Activated naive CD4-positive, alpha-beta T cell treated with anti-CD3 and anti-CD28 coated beads, Interleukin-2, amount 50 U/mL, for 72 hours (primary cell): ENCODE data around the gene TVP23A. TPM values are rescaled to one million over a fixed set of nuclear protein-coding genes. Genes with fewer than 3 reads are reported as not detected.
"Not testable (repeated sequence)": the region's sequence is repeated elsewhere in the genome, so short reads cannot be mapped to it uniquely, and the experiment has no call there.

Experiments used
- ATAC-seq, 2 donors: fragments of 150-1000 bp; cut with Tn5 transposase; 2 replicates each; pipeline ENCODE4 v1.10.0; 2021; ENCODE audit warnings: mild to moderate bottlenecking in 2 of 2, moderate library complexity in 2 of 2
- DNase-seq, 2 donors: peaks; one replicate each; pipeline ENCODE4 v3.0.0; 2021 to 2022; ENCODE audit warnings: low spot score in 2 of 2
- H3K27ac Mint-ChIP-seq, 2 donors: one replicate each; pipeline ENCODE4 v1.8.0; 2022; ENCODE audit warnings: mild to moderate bottlenecking in 2 of 2, mixed read lengths in 2 of 2
- H3K36me3 Mint-ChIP-seq, 2 donors: one replicate each; pipeline ENCODE4 v1.8.0; 2022; ENCODE audit warnings: mixed read lengths in 2 of 2
- H3K9me3 Mint-ChIP-seq, 2 donors: one replicate each; pipeline ENCODE4 v1.8.0; 2022; ENCODE audit warnings: mixed read lengths in 2 of 2
- total RNA-seq, 2 donors: library from RNA; stranded (reverse); gene quantifications; one replicate each; pipeline ENCODE4 v1.2.3, GENCODE V29; 2022

Gene TVP23A
- total RNA-seq, 2 donors from 2014 or later: not detected

DNA sequence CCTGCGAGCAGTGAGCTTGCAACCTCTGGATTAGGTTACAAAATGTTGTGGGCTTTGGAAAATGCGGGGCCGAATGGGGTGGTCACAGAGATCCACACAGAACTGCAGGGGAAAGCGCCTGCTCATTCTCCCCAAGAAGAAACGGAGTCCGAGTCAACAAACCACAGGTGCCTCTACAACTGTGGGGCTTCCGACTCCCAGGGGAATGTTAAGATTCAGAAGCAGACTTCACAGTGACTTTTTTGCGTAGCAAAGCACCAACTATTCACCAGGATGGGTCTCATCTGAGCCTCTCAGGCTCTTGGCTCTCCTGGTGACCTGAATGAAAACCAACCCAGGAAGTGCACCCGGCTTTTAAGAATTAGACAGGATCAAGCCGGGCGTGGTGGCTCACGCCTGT lies 41.2 kb downstream of the TVP23A start:
- ATAC-seq (no peak), DNase-seq (no peak)

DNA sequence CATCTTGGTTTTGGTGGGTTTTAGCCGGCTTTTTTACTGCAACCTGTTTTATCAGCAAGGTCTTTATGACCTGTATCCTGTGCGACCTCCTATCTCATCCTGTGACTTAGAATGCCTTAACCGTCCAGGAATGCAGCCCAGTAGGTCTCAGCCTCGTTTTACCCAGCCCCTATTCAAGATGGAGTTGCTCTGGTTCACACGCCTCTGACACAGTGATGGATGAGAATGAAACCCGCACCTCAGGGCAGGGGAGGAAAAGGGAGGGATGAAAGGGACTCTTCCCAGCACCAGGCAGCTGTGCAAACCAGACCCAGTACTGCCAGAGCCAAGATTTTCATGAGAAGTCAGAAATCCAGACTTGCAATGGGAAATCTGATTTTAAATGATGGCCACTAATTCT lies 41.7 kb downstream of the TVP23A start:
- DNase-seq, ATAC-seq, H3K9me3 Mint-ChIP-seq, H3K27ac Mint-ChIP-seq, H3K36me3 Mint-ChIP-seq: not testable (repeated sequence)

More for the DNA sequence above, 41.2 kb downstream of the TVP23A start:
- Mint-ChIP-seq H3K27ac (no peak overlapping the region), H3K36me3 (no peaks in the 10 kb centered on the region), H3K9me3 (no peaks in the 10 kb centered on the region)

DNA sequence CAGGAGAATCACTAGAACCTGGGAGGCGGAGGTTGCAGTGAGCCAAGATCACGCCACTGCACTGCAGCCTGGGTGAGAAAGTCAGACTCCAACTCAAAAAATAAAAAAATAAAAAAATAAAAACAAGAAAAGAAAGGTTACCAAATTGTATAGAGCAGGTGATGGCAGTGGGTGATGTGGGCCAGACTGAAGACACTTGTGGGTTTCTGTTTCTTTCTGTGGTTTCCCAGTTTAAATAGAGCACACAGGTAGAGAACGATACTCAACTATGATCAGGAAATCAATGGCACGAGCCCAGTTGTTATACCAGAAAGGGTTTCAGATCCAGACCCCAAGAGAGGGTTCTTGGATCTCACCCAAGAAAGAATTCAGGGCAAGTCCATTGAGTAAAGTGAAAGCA lies 42.3 kb downstream of the TVP23A start:
- ATAC-seq (peak; percentile 60 to 93), DNase-seq (peak in 1 of 2 donors; percentile 9)
- Mint-ChIP-seq H3K27ac (no peak overlapping the region), H3K36me3 (no peaks in the 10 kb centered on the region), H3K9me3 (no peaks in the 10 kb centered on the region)

DNA sequence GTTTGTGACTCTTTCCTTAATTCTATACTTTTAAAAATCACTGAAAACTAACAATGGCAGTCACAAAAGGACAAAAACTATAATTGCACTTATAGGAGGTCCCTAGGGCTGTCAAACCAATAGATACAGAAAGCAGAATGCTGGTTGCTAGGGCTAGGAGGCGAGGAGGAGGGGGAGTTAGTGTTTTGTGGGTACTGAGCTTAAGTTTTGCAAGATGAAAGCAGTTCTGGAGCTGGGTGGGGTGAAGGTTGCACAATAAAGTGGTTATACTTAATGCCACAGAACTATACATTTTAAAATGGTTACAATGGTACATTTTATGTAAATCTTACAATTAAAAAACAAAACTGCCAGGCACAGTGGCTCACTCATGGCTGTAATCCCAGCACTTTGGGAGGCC lies 47.7 kb downstream of the TVP23A start:
- Mint-ChIP-seq H3K27ac (no peak overlapping the region), H3K36me3 (peaks cover 0 to 5% of the 10 kb centered on the region in 2 donors), H3K9me3 (no peaks in the 10 kb centered on the region)
- ATAC-seq (no peak), DNase-seq (no peak)

DNA sequence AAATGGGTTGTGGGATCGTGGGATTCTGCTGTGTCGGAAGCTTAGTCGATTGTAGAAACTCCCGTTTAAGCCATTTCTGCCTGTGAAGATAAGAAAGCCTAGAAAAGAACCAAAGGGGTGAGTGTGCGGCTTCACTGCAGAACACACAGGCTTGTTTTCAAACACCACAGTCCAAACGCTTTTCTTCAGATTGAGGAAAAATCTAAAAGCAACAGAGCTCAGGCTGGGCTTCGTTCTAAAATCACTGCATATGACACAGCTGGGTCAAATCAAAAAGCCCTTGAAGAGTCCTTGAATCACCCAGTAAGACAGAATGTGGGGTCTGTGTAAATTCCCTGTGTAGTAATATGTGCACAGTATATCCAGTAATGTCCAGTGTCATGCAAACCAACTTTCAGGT lies 49.2 kb downstream of the TVP23A start:
- H3K27ac Mint-ChIP-seq: no peak overlapping the region
- ATAC-seq (no peak), DNase-seq (no peak)
- peaks cover 0 to 5% of the 10 kb centered on the region in 2 donors for H3K36me3 Mint-ChIP-seq
- no peaks in the 10 kb centered on the region for H3K9me3 Mint-ChIP-seq

DNA sequence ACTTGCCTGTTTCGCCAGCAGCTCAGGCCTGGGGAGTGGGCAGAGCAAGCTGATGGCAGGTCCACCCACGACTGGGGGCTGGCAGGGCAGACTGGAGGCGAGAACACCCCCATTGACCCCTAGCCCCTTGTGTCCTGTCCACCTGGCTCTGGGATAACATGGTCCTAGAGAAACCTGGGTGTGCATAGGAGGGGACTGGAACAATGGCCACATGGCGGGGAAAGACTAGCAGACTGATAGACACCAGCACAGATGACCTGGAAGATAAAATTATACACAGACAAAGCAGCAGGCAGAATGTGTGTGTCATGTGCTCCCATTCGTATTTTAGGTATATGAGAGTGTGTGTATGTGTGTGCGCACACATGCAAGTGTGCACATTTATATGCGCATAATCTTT lies 51.5 kb downstream of the TVP23A start:
- Mint-ChIP-seq H3K9me3 (no peaks in the 10 kb centered on the region), H3K36me3 (peaks cover 12 to 21% of the 10 kb centered on the region in 2 donors), H3K27ac (no peak overlapping the region)
- DNase-seq: no peak
- ATAC-seq: no peak

DNA sequence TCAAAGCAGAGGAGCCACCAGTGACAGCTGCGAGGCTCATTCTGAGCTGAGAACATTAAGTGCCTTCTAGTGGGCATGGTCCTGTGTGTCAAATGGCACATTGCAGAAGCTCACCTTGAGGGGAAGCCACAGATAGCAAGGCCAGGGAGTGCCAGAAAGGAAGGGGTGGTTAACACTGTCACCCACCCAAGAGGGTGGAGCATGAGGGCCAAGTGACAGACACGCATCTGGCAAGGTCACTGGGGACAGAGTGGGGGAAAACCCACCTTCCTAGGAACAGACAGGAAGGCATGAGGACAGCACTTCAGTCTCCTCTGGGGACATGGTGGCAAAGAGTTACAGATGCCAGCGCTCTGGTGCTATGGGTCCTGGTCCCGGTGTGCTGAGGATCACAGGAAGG lies 52.8 kb downstream of the TVP23A start:
- peaks cover 18 to 27% of the 10 kb centered on the region in 2 donors for H3K36me3 Mint-ChIP-seq
- H3K27ac Mint-ChIP-seq: no peak overlapping the region
- DNase-seq: no peak
- H3K9me3 Mint-ChIP-seq: no peaks in the 10 kb centered on the region
- ATAC-seq: peak in 1 of 2 donors; percentile 67

DNA sequence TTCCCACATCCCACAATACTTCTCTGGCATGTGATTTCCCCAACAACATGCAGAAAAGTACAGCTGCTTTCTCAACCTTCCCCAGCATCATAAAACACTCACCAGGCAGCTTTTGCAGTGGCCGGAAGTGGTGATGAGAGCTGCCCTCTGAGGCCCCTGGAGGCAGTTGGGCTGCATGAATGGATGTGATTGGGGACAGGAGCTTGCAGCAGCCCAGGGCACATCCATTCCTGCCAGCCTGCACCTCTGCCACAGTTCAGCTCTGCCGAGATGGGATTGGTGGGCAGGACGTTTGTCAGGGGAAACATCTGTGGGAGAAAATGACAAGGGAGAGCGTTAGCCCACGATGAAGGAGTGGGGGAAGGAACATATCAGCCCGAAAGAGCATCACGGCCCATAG lies 55.1 kb downstream of the TVP23A start:
- Mint-ChIP-seq H3K27ac (no peak overlapping the region), H3K9me3 (no peaks in the 10 kb centered on the region), H3K36me3 (peaks cover 21 to 38% of the 10 kb centered on the region in 2 donors)
- ATAC-seq (no peak), DNase-seq (no peak)

DNA sequence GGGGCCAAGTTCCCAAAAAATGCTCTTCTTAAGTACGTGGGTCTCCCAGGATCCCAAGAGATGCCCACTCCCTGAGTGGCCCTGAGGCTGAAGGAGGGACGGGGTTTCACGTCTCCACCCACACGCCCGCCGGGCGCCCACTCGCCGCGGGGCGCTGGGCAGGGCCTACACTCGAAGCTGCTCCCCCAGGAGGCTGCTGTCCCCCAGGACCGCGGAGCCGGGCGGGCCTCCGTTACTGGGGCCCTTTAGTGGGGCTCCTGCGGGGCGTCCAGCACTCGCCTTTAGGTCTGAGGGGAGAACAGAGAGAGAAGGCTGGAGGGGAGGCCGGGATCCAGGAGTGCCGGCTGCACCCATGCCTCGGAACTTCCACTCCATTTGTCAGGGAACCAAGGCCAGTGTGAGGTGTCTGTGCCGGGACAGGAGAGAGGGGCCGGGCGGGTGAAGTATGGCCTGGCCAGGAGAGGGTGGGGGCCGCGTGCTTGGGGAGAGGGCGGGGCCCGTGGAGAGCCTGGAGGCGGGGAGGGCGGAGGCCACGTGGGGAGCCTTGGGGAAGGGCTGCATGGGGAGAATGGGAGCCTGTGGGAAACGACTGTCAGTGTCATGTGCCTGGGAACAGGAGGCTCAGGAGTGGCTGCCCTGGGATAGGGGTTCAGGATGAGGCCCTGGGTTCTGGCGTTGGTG lies 56.1 kb downstream of the TVP23A start:
- DNase-seq (no peak), ATAC-seq (no peak)
- H3K27ac Mint-ChIP-seq: no peak overlapping the region
- H3K9me3 Mint-ChIP-seq: no peaks in the 10 kb centered on the region
- peaks cover 25 to 38% of the 10 kb centered on the region in 2 donors for H3K36me3 Mint-ChIP-seq

DNA sequence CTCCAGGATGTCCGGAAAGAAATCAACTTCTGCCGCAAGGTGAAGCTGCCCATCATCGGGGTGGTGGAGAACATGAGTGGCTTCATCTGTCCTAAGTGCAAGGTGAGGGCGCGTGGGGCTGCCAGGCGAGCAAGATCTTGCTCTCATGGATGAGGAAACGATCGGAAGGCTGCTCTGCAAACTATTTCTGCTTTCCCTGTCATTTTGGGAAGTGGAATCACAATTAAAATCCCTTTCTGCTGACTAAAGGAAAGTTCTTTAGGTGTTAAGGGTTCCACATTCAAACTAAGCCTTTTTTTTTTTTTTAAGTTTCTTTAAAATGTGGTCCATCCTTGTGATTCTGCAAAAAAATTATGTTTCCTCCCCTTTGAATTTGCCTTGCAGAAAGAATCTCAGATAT lies 57.2 kb downstream of the TVP23A start:
- Mint-ChIP-seq H3K36me3 (peaks cover 27 to 36% of the 10 kb centered on the region in 2 donors), H3K9me3 (no peaks in the 10 kb centered on the region), H3K27ac (no peak overlapping the region)
- no peak for DNase-seq
- no peak for ATAC-seq

DNA sequence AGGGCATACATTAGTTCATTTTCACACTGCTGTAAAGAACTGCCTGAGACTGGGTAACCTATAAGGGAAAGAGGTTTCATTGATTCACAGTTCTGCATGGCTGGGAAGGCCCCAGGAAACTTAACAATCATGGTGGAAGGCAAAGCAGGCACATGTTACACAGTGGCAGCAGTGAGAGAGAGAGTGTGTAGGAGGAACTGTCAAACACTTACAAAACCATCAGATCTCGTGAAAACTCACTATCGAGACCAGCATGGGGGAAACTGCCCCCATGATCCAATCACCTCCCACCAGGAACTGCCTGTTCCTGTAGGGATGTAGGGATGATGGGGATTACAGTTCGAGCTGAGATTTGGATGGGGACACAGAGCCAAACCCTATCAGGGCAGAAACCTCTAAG lies 57.7 kb downstream of the TVP23A start:
- Mint-ChIP-seq H3K9me3 (no peaks in the 10 kb centered on the region), H3K36me3 (peaks cover 27 to 33% of the 10 kb centered on the region in 2 donors), H3K27ac (peak overlapping the region in 1 of 2 donors; percentile 3)
- DNase-seq (no peak), ATAC-seq (no peak)

DNA sequence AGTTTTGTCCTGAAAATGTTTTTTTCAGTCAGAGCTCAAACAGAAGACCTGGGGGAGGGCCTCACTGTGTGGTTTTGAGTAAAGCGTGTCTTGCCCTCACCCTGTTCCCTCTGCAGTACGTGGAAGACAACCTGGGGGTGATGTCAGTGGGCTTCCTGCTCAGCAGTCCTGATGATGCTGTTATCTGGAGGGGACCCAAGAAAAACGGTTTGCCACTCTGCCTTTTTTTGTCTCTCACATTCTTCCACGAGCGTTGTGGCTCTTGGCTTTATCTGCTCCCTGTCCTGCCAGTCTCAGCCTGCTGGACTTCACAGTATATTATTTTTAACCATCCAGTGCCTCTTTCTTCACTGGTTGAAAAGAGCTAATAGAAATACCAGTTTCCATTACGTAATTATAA lies 62.0 kb downstream of the TVP23A start:
- ATAC-seq (no peak), DNase-seq (no peak)
- Mint-ChIP-seq H3K36me3 (peaks cover 15 to 17% of the 10 kb centered on the region in 2 donors), H3K27ac (no peak overlapping the region), H3K9me3 (no peaks in the 10 kb centered on the region)

DNA sequence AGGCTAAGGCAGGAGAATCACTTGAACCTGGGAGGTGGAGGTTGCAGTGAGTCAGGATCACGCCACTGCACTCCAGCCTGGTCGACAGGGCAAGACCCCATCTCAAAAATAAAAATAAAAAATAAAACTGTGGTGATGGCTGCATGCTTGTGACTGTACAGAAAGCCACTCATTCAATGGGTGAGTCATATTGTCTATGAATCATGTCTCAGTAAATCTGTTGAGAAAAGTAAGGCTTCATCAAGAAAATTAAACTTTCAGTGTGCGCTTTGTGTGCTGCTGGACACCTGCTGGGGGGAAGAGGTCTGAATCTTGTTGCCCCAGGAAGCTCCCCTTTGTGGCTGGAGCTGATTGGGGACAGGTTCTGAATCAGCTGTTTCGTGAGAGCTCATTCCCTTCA lies 63.7 kb downstream of the TVP23A start:
- ATAC-seq (peak; percentile 72 to 74), DNase-seq (peak in 1 of 2 donors; percentile 22)
- Mint-ChIP-seq H3K9me3 (no peaks in the 10 kb centered on the region), H3K36me3 (peaks cover 6 to 7% of the 10 kb centered on the region in 2 donors), H3K27ac (peak overlapping the region in 1 of 2 donors; percentile 88)

DNA sequence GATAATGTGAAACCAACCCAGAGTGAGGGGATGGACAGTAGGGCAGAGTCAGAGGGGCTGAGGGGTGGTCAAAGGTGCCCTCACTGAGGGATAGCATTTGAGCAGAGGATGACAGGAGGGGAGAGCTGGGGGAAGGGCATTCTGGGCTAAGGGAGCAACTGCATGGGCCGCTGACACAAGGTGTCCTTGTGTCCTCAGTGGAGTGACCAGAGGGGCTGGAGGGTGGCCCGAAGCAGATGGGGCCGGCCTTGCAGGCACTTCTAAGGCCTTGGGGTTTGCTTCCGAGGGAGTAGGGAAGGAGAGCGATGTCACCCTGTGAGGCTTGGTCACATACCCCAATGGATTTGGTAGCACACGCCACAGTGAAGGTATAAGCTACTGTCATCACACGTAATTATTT lies 64.9 kb downstream of the TVP23A start:
- no peak for DNase-seq
- no peak for ATAC-seq
- Mint-ChIP-seq H3K9me3 (no peaks in the 10 kb centered on the region), H3K27ac (peak overlapping the region in 1 of 2 donors; percentile 77), H3K36me3 (peaks cover 6 to 7% of the 10 kb centered on the region in 2 donors)

DNA sequence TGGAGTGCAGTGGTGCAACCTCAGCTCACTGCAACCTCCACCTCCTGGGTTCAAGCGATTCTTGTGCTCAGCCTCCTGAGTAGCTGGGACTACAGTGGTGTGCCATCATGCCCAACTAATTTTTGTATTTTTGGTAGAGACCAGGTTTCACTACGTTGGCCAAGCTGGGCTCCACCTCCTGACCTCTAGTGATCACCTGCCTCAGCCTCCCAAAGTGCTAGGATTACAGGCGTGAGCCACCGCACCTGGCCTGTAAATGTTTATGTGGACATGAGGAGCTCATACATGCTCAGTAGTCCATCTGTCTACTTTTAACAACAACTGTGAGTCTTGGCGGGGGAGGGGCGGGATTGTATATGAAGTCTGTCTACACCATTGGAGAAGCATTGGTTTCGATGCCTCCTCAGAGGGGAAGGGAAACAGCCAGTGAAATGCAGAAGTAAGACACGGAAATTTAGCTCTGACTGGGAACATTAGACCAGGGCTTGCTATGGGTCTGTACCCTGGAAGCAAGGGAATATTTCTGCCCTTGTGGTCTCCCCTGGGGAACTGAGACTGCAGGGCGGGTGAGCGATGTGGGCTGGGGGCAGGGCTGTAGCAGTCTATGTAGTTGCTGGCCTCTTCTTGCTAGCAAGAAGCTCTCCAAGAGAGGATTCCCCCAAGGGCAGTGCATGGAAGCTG lies 65.6 kb downstream of the TVP23A start:
- ATAC-seq (no peak), DNase-seq (no peak)
- Mint-ChIP-seq H3K9me3 (no peaks in the 10 kb centered on the region), H3K27ac (no peak overlapping the region), H3K36me3 (peaks cover 6% of the 10 kb centered on the region in 2 donors)

DNA sequence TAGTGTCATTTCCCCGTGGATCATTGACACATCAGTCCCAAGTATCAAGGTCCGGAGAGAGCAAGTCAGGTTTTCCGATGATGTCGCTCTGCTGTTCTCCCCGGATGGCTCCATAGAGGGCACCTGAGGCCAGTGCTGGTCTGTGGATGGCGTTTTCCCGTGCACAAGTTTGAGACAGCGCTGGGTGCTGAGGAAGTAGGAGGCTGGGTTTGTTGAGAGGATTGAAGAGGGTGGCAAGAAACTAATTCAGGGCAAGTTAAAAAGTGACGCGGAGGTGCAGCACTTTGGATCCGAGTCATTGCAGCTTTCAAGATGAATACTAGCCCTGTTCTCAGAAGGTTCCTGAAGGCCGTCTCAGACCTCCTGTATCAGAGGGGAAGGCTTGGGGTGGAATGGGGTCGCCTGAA lies 67.3 kb downstream of the TVP23A start:
- no peaks in the 10 kb centered on the region for H3K9me3 Mint-ChIP-seq
- ATAC-seq (peak; percentile 72 to 82), DNase-seq (peak in 1 of 2 donors; percentile 38)
- H3K36me3 Mint-ChIP-seq: peaks cover 0 to 6% of the 10 kb centered on the region in 2 donors
- H3K27ac Mint-ChIP-seq: peak overlapping the region; percentile 62 to 78

DNA sequence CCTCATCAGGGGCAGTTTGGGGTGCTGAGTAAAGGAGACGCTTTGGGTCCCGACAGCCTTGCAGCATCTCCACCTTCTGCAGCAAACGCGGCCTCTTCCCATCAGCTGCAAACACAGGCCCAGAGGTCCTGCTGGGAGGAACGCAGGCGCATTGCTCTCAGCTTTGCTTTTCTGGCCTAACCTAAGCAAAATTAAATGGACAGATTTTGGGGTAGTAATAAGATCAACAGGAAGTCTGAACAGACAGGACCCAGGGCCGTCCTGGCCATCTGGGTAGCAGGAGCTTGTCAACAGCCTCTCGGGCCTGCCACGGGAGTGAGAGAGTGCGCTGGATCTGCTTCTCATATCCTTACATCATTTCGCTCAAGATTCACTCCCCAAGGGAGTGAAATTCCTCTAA lies 67.8 kb downstream of the TVP23A start:
- DNase-seq (no peak), ATAC-seq (no peak)
- Mint-ChIP-seq H3K9me3 (no peaks in the 10 kb centered on the region), H3K27ac (peak overlapping the region; percentile 62 to 78), H3K36me3 (peaks cover 0 to 6% of the 10 kb centered on the region in 2 donors)

DNA sequence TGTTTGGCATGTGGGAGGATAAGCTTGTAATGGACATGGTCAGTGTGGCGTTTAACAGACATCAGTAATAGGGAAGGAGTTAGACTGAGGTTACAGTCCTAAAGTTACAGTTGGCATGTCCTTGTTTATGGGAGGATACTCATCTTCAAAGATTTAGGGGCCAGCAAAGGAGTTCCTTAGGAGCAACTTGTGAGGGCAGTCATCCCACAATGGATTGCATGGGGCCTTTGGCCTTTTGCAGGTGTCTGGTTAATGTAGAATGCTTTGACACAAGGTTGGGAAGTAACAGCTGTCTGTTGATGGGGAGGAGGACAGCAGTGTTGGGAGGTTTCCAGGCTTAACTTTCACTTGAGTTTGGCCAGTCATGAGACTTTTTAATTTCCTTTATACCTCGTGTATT lies 72.8 kb downstream of the TVP23A start:
- H3K36me3 Mint-ChIP-seq: peaks cover 5 to 6% of the 10 kb centered on the region in 2 donors
- no peaks in the 10 kb centered on the region for H3K9me3 Mint-ChIP-seq
- ATAC-seq: no peak
- H3K27ac Mint-ChIP-seq: no peak overlapping the region
- peak in 1 of 2 donors; percentile 9 for DNase-seq
